C4-2B (cell line): ENCODE data around the gene DCT.

Experiments used
- ZFX ChIP-seq: fragments of 450-650 bp; IDR thresholded peaks from 2 replicates; pipeline ENCODE4 v1.6.1; 2017
- TF ChIP-seq, protein P1 (sequence below): fragments of 450-650 bp; conservative IDR thresholded peaks from 2 replicates; pipeline ENCODE4 v1.5.1; 2017; ENCODE audit warnings: mild to moderate bottlenecking

DNA sequence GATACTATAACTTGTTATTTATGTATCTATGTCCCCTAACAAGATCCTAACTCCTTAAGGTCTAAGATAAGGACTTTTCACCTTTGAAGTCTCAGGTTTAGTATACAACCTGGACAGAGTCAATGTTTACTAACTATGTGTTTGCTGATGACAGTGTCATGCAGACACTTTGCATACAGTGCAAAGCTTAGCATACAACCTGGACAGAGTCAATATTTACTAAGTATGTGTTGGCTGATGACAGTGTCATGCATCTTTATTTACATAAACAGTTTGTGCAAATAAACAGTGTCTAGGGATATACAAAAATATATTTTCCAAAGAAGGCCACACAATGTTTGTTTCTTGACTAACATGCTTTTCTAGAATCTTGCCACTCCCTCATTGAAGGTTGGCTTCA, 34.7 kb downstream of the DCT start:
- TF ChIP-seq, protein P1, sequence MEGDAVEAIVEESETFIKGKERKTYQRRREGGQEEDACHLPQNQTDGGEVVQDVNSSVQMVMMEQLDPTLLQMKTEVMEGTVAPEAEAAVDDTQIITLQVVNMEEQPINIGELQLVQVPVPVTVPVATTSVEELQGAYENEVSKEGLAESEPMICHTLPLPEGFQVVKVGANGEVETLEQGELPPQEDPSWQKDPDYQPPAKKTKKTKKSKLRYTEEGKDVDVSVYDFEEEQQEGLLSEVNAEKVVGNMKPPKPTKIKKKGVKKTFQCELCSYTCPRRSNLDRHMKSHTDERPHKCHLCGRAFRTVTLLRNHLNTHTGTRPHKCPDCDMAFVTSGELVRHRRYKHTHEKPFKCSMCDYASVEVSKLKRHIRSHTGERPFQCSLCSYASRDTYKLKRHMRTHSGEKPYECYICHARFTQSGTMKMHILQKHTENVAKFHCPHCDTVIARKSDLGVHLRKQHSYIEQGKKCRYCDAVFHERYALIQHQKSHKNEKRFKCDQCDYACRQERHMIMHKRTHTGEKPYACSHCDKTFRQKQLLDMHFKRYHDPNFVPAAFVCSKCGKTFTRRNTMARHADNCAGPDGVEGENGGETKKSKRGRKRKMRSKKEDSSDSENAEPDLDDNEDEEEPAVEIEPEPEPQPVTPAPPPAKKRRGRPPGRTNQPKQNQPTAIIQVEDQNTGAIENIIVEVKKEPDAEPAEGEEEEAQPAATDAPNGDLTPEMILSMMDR = no peak
- TF ChIP-seq ZFX = no peak
